ENCODE results near the gene TRIM17.

DNA sequence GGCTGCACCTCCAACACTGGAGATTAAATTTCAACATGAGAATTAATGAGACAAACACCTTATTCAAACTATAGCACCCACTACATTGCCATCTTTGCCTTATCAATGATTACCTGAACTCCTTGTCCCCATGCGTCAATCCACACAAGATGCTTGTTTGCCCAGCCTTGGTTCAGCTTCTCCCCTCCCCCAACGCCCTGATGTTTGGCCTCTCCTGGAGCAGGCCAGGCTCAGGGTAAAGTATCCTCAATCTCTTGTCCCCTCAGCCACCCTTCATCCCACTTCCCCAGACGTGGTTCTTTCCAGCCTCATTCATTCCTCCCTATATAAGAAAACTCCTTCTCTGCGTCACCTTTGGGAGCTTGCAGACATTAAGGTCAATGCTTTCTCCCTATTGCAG lies 11.8 kb upstream of the TRIM17 start:
- no peak for TF ChIP-seq EZH2phosphoT487 (IDR thresholded peaks at IDR 0.05; ENCODE audit: borderline replicate concordance)
- TF ChIP-seq, protein P1, sequence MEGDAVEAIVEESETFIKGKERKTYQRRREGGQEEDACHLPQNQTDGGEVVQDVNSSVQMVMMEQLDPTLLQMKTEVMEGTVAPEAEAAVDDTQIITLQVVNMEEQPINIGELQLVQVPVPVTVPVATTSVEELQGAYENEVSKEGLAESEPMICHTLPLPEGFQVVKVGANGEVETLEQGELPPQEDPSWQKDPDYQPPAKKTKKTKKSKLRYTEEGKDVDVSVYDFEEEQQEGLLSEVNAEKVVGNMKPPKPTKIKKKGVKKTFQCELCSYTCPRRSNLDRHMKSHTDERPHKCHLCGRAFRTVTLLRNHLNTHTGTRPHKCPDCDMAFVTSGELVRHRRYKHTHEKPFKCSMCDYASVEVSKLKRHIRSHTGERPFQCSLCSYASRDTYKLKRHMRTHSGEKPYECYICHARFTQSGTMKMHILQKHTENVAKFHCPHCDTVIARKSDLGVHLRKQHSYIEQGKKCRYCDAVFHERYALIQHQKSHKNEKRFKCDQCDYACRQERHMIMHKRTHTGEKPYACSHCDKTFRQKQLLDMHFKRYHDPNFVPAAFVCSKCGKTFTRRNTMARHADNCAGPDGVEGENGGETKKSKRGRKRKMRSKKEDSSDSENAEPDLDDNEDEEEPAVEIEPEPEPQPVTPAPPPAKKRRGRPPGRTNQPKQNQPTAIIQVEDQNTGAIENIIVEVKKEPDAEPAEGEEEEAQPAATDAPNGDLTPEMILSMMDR (conservative IDR thresholded peaks at IDR 0.05; ENCODE audit: low read length): no peak

Measured in Loucy (cell line).